Breast epithelium (tissue), 3 donors: Measurements from ENCODE around the gene DPF1.

Source experiments
- POLR2A ChIP-seq: fragments of 450-650 bp; IDR thresholded peaks from one replicate; pipeline ENCODE4 v1.6.1; 2016; ENCODE audit warnings: antibody characterized with exemption, mild to moderate bottlenecking, moderate library complexity
- TF ChIP-seq, protein P1 (sequence below), 3 donors: fragments of 450-650 bp; IDR thresholded peaks; one replicate each; pipeline ENCODE4 v1.5.1; 2016 to 2017; ENCODE audit warnings: antibody characterized with exemption in 3 of 3, mild to moderate bottlenecking in 3 of 3, moderate library complexity in 3 of 3

- TF ChIP-seq, protein P1, sequence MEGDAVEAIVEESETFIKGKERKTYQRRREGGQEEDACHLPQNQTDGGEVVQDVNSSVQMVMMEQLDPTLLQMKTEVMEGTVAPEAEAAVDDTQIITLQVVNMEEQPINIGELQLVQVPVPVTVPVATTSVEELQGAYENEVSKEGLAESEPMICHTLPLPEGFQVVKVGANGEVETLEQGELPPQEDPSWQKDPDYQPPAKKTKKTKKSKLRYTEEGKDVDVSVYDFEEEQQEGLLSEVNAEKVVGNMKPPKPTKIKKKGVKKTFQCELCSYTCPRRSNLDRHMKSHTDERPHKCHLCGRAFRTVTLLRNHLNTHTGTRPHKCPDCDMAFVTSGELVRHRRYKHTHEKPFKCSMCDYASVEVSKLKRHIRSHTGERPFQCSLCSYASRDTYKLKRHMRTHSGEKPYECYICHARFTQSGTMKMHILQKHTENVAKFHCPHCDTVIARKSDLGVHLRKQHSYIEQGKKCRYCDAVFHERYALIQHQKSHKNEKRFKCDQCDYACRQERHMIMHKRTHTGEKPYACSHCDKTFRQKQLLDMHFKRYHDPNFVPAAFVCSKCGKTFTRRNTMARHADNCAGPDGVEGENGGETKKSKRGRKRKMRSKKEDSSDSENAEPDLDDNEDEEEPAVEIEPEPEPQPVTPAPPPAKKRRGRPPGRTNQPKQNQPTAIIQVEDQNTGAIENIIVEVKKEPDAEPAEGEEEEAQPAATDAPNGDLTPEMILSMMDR (IDR thresholded peaks at IDR 0.05) = no peak
- no peak for TF ChIP-seq POLR2A
Observed at GRCh38 chr19:38211151-38211591, 12.9 kb downstream of the DPF1 start.
